ENCODE measurements around the gene SUMF2. TPM values are rescaled to one million over a fixed set of nuclear protein-coding genes. Genes with fewer than 3 reads are reported as not detected.

The SUMF2 gene
- total and polyA plus RNA-seq, 4 donors, result 92.1 to 147 (median 128) TPM

GRCh38 chr7:56127241-56127975 lies 63.3 kb downstream of the SUMF2 start:
- no peaks in the 10 kb centered on the region for H3K36me3 ChIP-seq (ENCODE audit: control insufficient read depth in 4 of 4, insufficient read depth in 4 of 4, low read length in 4 of 4)
- no peak for TF ChIP-seq CTCF (IDR thresholded peaks at IDR 0.05; ENCODE audit: control extremely low read depth, extremely low read depth)
- ATAC-seq (ENCODE audit: insufficient read depth, low FRiP score), result no peak
- H3K4me1 ChIP-seq (ENCODE audit: control insufficient read depth in 5 of 5, insufficient read depth in 5 of 5, low read length in 5 of 5), result peaks cover 0 to 11% (median 0%) of the 10 kb centered on the region in 5 donors
- WGBS, 2 donors, result 73 to 79% methylated on average over 7 of the region's 7 CpGs
- peak in 2 of 3 donors; percentile 20 to 51 for DNase-seq
- no peak overlapping the region for H3K4me3 ChIP-seq
- peaks cover 0 to 3% (median 0%) of the 10 kb centered on the region in 4 donors for H3K9me3 ChIP-seq (ENCODE audit: control insufficient read depth in 4 of 4, insufficient read depth in 3 of 4, low read length in 3 of 4)
- no peak overlapping the region for H3K27ac ChIP-seq (ENCODE audit: low read depth in 1 of 2, low read length in 1 of 2)
- H3K9ac ChIP-seq (ENCODE audit: insufficient read depth in 1 of 2, low read length in 2 of 2), result no peak overlapping the region
- H3K27me3 ChIP-seq (ENCODE audit: control insufficient read depth in 3 of 3, insufficient read depth in 3 of 3, low read length in 2 of 3), result no peaks in the 10 kb centered on the region

Small RNA genes within 50 kb of the gene (small RNA-seq; reads per million reads assigned to genes)
- gene SNORA15 (ENCODE audit: low replicate concordance), result not detected
- gene SNORA22B (ENCODE audit: low replicate concordance), result not detected

Other genes with a start within 250 kb of the SUMF2 start
- not detected for gene SEPTIN14, start 201.5 kb upstream of the SUMF2 start, total RNA-seq
- gene SEPTIN14, start 201.5 kb upstream of the SUMF2 start, polyA plus RNA-seq, result not detected
- gene ZNF713, start 176.8 kb upstream of the SUMF2 start, total RNA-seq, result 10 to 100 TPM in 1 of 2 donors, 1 to 10 TPM in 1; 3.5 to 14.9 TPM
- 1 to 10 TPM; 1.0 to 1.8 TPM for gene ZNF713, start 176.8 kb upstream of the SUMF2 start, polyA plus RNA-seq
- gene MRPS17, start 112.4 kb upstream of the SUMF2 start, total RNA-seq, result 10 to 100 TPM in 1 of 2 donors, 1 to 10 TPM in 1; 6.4 to 12.7 TPM
- gene MRPS17, start 112.4 kb upstream of the SUMF2 start, polyA plus RNA-seq, result 10 to 100 TPM; 12.4 to 14.8 TPM
- gene NIPSNAP2, start 99.7 kb upstream of the SUMF2 start, total RNA-seq, result 10 to 100 TPM; 60.1 to 65.2 TPM
- 10 to 100 TPM; 37.2 to 42.1 TPM for gene NIPSNAP2, start 99.7 kb upstream of the SUMF2 start, polyA plus RNA-seq
- gene PSPH, start 12.8 kb upstream of the SUMF2 start, total RNA-seq, result 10 to 100 TPM; 16.9 to 18.5 TPM
- gene PSPH, start 12.8 kb upstream of the SUMF2 start, polyA plus RNA-seq, result 1 to 10 TPM; 5.9 to 7.8 TPM
- 10 to 100 TPM; 88.1 to 92.9 TPM for gene CCT6A, start 12.5 kb upstream of the SUMF2 start, total RNA-seq
- 100 to 1,000 TPM; 115 to 196 TPM for gene CCT6A, start 12.5 kb upstream of the SUMF2 start, polyA plus RNA-seq
- gene PHKG1, start 28.7 kb downstream of the SUMF2 start, total RNA-seq, result 1 to 10 TPM; 1.6 to 1.8 TPM
- 1 to 10 TPM in 1 of 2 donors, under 1 TPM in 1; 0.71 to 1.0 TPM for gene PHKG1, start 28.7 kb downstream of the SUMF2 start, polyA plus RNA-seq
- gene CHCHD2, start 42.2 kb downstream of the SUMF2 start, total RNA-seq, result 100 to 1,000 TPM; 179 to 301 TPM
- 100 to 1,000 TPM; 275 to 617 TPM for gene CHCHD2, start 42.2 kb downstream of the SUMF2 start, polyA plus RNA-seq
- 1 to 10 TPM in 1 of 2 donors, under 1 TPM in 1; 0.88 to 3.0 TPM for gene NUPR2, start 52.1 kb downstream of the SUMF2 start, total RNA-seq
- gene NUPR2, start 52.1 kb downstream of the SUMF2 start, polyA plus RNA-seq, result 1 to 10 TPM; 1.6 to 2.2 TPM

All from lung (tissue), 13 donors.